ENCODE measurements around the gene DRD2.

The DRD2 gene

DNA sequence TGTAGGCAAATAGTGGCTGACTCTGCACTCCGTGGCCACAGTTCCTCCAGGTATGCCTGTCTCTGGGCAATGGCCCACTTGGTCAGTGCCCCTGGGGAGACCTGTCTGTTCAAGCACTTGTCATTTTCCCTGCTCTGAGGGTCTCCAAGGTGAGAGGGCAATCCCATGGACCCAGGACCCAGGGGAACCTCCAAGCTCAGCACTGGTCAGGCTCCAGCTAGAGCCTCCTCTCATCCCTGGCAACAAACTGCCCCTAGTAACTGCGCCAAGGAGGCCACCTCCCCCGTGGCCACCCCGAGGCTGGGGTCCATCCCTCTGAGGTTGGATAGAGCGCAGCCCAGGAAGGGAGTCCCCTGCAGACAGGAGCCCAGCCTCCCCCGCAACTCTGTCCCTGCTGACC is 88.3 kb downstream of the DRD2 start:
- Mint-ChIP-seq H3K9me3 (no peaks in the 10 kb centered on the region), H3K4me3 (no peak overlapping the region), H3K27me3 (peaks cover 12% of the 10 kb centered on the region), H3K27ac (ENCODE audit: low read depth) (no peak overlapping the region), H3K4me1 (no peaks in the 10 kb centered on the region), H3K36me3 (ENCODE audit: insufficient read depth) (no peaks in the 10 kb centered on the region)
- ATAC-seq (replicated peaks; ENCODE audit: extremely low read depth, poor library complexity, severe bottlenecking) (no peak), DNase-seq (ENCODE audit: low spot score in 2 of 2) (no peak)

DNA sequence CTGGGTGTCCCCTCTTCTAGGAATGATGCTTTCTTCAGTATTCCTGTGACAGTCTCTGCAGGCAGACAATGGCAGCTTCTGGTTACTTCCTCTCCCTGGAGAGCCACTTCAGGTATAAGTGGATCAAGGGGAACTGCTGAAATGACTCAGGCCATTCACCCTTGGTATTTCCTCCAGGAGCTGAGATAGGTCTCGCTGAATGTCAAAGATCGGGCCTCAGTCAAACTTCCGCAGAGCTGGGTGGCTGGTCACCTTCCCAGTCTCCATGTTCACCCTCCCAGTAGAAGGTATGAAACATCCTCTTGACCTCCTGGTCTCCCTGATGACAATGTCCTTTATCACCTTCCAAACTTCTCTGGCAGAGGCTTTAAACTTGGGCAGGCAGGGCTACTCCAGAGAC is 89.4 kb downstream of the DRD2 start:
- no peak for ATAC-seq (replicated peaks; ENCODE audit: extremely low read depth, poor library complexity, severe bottlenecking)
- peaks cover 12% of the 10 kb centered on the region for H3K27me3 Mint-ChIP-seq
- no peak for DNase-seq (ENCODE audit: low spot score in 2 of 2)
- H3K9me3 Mint-ChIP-seq: no peaks in the 10 kb centered on the region
- H3K4me1 Mint-ChIP-seq: no peaks in the 10 kb centered on the region
- no peaks in the 10 kb centered on the region for H3K36me3 Mint-ChIP-seq (ENCODE audit: insufficient read depth)
- H3K27ac Mint-ChIP-seq (ENCODE audit: low read depth): no peak overlapping the region
- H3K4me3 Mint-ChIP-seq: no peak overlapping the region

DNA sequence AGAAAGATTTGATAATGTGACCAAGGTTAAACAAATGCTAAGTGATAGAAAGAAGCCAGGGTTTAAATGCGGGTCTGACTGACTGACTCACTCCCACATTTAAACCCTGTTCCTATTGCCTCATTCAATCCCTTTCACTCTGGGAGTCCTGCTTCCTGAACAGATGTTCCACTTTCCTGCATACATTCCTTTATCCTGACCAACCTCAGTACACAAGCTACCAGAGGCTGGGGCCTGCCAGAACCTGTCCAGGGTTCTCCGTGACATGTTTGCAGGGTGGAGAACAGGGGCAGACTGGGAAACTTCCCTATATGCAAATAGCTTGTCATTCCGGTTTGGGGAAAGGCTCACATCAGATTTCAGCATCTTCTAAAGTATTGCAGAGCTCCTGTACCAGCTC is 90.6 kb downstream of the DRD2 start:
- Mint-ChIP-seq H3K9me3 (no peaks in the 10 kb centered on the region), H3K27me3 (peaks cover 12% of the 10 kb centered on the region), H3K4me3 (no peak overlapping the region), H3K4me1 (no peaks in the 10 kb centered on the region), H3K36me3 (ENCODE audit: insufficient read depth) (no peaks in the 10 kb centered on the region), H3K27ac (ENCODE audit: low read depth) (no peak overlapping the region)
- DNase-seq (ENCODE audit: low spot score in 2 of 2) (no peak), ATAC-seq (replicated peaks; ENCODE audit: extremely low read depth, poor library complexity, severe bottlenecking) (no peak)

DNA sequence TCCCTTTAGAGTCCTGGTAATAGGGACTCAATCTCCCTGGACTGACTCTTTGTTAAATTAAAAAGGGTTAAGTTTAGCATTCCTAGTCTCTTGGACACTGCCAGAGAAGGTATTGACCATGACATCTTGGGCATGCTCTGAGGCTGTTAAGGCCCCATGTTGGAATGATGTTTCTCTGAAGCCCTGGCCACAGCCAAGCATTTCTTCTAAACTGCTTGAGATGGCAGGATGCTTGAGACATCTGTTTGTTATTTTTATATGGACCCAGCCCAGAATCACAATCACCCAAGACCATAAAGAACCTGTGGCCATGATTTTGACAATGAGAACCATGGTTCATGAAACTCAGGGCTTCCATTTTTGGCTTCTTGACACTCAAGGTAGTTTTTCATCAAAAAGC is 93.1 kb downstream of the DRD2 start:
- H3K36me3 Mint-ChIP-seq (ENCODE audit: insufficient read depth): no peaks in the 10 kb centered on the region
- H3K27me3 Mint-ChIP-seq: peaks cover 11% of the 10 kb centered on the region
- H3K9me3 Mint-ChIP-seq: no peaks in the 10 kb centered on the region
- no peaks in the 10 kb centered on the region for H3K4me1 Mint-ChIP-seq
- no peak overlapping the region for H3K4me3 Mint-ChIP-seq
- ATAC-seq (replicated peaks; ENCODE audit: extremely low read depth, poor library complexity, severe bottlenecking): no peak
- no peak for DNase-seq (ENCODE audit: low spot score in 2 of 2)
- no peak overlapping the region for H3K27ac Mint-ChIP-seq (ENCODE audit: low read depth)

DNA sequence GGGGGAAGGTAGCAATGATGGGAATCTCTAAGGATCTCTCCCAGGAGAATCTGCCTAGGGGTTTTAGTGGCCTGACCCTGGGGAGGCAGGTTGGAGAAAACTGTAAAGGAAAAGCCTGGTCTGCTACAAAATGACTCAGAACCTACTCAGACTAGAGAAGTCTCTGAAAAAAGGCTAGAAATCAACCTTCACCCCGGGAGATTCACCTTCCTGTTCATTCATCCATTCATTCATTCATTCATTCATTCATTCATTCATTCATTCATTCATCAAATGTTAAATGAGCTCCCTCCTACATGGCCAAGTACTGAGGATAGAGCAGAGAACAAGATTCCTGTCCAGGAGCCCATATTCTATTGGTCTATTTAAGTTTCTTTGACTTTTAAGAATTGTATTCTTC is 96.5 kb downstream of the DRD2 start:
- no peak for DNase-seq (ENCODE audit: low spot score in 2 of 2)
- Mint-ChIP-seq H3K9me3 (no peaks in the 10 kb centered on the region), H3K4me3 (no peak overlapping the region), H3K27me3 (no peaks in the 10 kb centered on the region), H3K36me3 (ENCODE audit: insufficient read depth) (no peaks in the 10 kb centered on the region), H3K27ac (ENCODE audit: low read depth) (no peak overlapping the region), H3K4me1 (no peaks in the 10 kb centered on the region)
- no peak for ATAC-seq (replicated peaks; ENCODE audit: extremely low read depth, poor library complexity, severe bottlenecking)

DNA sequence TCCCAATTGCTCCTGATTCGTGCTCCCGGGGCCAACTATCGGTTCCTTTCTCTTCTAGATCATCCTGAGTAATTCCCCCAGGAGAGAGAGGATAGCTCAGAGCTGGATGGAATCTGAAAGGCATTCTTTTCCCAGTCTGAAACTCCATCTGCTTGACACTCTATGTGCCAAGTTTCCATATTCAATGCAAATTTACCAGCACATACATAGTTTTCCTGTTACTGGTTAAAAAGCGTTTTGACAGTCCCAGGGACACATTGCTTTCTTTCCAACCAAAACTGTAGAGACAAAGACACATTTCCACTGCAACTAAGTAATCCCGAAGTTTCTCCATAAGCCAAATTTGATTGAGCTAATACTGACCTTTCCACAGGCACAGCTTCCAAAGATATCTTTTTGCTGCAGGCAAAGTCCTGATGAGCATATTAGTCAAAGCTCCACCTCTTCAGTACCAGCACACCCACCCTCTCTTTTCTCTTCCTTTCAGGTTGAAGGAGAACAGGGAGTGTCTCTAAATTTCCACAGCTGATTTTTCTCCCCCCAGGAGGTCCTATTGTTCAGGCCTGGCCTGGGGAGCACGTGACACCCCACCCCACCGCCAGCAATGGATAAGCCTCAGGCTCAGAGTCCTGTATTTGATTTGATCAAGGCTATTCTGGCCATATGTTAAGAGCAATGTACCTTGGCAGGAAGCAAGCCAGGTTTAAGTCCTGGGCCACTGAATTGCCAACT is 97.4 kb downstream of the DRD2 start:
- no peak for DNase-seq (ENCODE audit: low spot score in 2 of 2)
- Mint-ChIP-seq H3K27me3 (no peaks in the 10 kb centered on the region), H3K9me3 (no peaks in the 10 kb centered on the region), H3K4me3 (no peak overlapping the region), H3K27ac (ENCODE audit: low read depth) (no peak overlapping the region), H3K36me3 (ENCODE audit: insufficient read depth) (no peaks in the 10 kb centered on the region), H3K4me1 (no peaks in the 10 kb centered on the region)
- no peak for ATAC-seq (replicated peaks; ENCODE audit: extremely low read depth, poor library complexity, severe bottlenecking)

DNA sequence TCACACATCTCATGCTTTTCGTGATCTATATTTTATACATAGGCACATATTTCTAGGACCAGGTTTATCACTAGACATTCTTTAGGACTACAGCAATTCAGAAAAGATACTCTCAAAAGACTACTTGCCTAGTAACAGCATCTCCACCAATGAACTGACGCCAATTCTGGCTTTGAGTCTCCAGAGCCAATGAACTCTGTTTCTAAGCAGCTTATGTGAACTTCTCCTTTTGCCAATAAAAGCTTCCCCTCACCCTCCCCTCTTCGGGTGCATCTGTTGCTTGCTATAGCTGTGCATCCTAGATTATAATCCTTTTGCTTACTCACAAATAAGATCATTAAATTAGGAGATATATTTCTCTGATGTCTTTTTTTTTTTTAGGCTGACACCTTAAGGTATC is 99.0 kb downstream of the DRD2 start:
- Mint-ChIP-seq H3K4me3 (no peak overlapping the region), H3K9me3 (no peaks in the 10 kb centered on the region), H3K4me1 (no peaks in the 10 kb centered on the region), H3K27me3 (no peaks in the 10 kb centered on the region), H3K27ac (ENCODE audit: low read depth) (no peak overlapping the region), H3K36me3 (ENCODE audit: insufficient read depth) (no peaks in the 10 kb centered on the region)
- DNase-seq (ENCODE audit: low spot score in 2 of 2) (no peak), ATAC-seq (replicated peaks; ENCODE audit: extremely low read depth, poor library complexity, severe bottlenecking) (peak; percentile 28)

DNA sequence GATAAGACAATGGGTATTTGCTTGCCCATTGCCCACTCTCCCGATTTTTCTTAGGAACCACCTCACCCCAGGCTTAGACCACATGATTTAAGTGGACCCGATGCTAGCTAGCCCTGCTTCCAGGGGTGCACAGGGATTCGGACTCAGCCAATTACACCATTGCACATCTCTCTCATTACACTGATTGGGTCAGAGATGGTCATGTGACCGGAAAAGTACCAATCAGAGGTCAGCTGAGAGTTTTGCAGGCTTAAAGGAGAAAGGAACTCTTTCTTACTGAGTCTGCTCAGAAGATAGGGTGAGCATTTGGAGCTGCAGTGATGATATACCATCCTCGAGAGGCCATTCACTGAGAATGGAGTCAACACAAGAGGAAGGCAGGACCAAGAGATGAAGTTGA is 99.8 kb downstream of the DRD2 start:
- no peaks in the 10 kb centered on the region for H3K4me1 Mint-ChIP-seq
- no peaks in the 10 kb centered on the region for H3K27me3 Mint-ChIP-seq
- H3K4me3 Mint-ChIP-seq: no peak overlapping the region
- DNase-seq (ENCODE audit: low spot score in 2 of 2): no peak
- no peak overlapping the region for H3K27ac Mint-ChIP-seq (ENCODE audit: low read depth)
- no peak for ATAC-seq (replicated peaks; ENCODE audit: extremely low read depth, poor library complexity, severe bottlenecking)
- no peaks in the 10 kb centered on the region for H3K9me3 Mint-ChIP-seq
- H3K36me3 Mint-ChIP-seq (ENCODE audit: insufficient read depth): no peaks in the 10 kb centered on the region

DNA sequence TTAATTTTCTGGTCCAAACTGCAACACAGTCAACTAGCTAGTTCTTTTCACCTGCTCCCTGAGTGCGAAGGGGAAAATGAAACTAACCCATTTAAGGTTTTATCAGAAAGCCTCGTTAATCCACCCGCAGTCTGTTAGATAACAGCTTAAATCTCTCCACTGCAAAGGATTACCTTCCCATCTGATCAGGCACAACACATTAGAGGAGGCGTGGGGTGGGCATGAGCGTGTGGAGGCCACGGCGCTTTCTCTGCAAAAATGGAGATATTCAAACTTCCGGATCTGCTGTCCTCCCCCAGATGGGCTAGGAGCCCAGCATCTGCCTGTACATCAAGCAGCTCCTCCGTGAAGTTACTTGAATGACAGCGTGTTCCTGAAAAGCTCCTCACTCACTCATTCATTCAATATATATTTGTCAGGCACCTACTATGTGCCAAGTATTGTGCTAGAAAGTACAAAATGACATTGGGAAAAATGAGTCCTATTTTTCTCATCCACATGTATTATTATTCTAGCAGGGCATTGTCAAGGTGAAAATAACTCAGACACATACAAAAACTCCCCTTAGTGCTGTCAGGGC is 101.1 kb downstream of the DRD2 start:
- no peak overlapping the region for H3K27ac Mint-ChIP-seq (ENCODE audit: low read depth)
- ATAC-seq (replicated peaks; ENCODE audit: extremely low read depth, poor library complexity, severe bottlenecking): no peak

DNA sequence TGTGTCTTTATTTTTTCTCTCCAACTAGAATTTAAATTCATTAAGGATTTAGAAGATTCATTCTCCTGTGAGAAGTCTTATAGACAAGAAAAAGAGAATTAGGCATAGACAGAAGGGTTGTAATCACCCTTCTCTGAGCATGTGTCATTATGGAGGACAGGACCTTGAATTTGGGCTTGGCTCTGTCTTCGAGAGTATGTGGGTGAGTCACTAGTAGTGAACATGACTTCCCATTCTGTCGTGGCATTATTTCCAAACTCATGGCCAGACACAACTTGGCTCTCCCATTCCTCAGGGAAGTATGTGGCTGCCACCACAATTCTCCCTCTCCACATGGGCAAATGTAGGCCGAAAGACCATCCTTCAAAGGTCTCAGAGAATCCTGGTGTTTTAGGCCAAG is 101.9 kb downstream of the DRD2 start:
- Mint-ChIP-seq H3K36me3 (ENCODE audit: insufficient read depth) (peaks cover 7% of the 10 kb centered on the region), H3K4me1 (no peaks in the 10 kb centered on the region), H3K4me3 (no peak overlapping the region), H3K27me3 (no peaks in the 10 kb centered on the region), H3K27ac (ENCODE audit: low read depth) (no peak overlapping the region), H3K9me3 (no peaks in the 10 kb centered on the region)
- ATAC-seq (replicated peaks; ENCODE audit: extremely low read depth, poor library complexity, severe bottlenecking) (no peak), DNase-seq (ENCODE audit: low spot score in 2 of 2) (no peak)

More for the DNA sequence above, 101.1 kb downstream of the DRD2 start:
- H3K27me3 Mint-ChIP-seq: no peaks in the 10 kb centered on the region
- H3K4me3 Mint-ChIP-seq: no peak overlapping the region
- peaks cover 3% of the 10 kb centered on the region for H3K36me3 Mint-ChIP-seq (ENCODE audit: insufficient read depth)
- no peaks in the 10 kb centered on the region for H3K4me1 Mint-ChIP-seq
- no peak for DNase-seq (ENCODE audit: low spot score in 2 of 2)
- H3K9me3 Mint-ChIP-seq: no peaks in the 10 kb centered on the region

DNA sequence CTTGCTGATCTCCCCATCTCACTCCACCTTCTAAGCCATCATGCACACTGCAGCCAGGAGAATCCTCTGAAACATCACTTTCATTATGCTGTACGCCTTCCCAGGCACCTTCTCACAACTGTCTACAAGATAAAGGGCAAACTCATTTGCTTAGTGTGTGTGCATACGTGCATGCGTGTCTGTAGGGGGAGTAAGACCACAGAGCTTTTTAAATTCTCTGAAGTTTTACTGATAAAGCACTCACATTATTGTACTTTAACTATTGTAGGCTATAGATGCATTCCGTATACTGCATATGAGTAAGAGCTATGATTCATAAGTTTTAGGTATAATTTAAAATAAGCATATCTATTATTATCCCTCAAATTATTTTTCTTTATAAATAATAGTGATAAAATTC is 102.9 kb downstream of the DRD2 start:
- H3K27ac Mint-ChIP-seq (ENCODE audit: low read depth): no peak overlapping the region
- DNase-seq (ENCODE audit: low spot score in 2 of 2): no peak
- H3K4me3 Mint-ChIP-seq: no peak overlapping the region
- no peaks in the 10 kb centered on the region for H3K9me3 Mint-ChIP-seq
- no peaks in the 10 kb centered on the region for H3K27me3 Mint-ChIP-seq
- peaks cover 9% of the 10 kb centered on the region for H3K36me3 Mint-ChIP-seq (ENCODE audit: insufficient read depth)
- no peaks in the 10 kb centered on the region for H3K4me1 Mint-ChIP-seq
- ATAC-seq (replicated peaks; ENCODE audit: extremely low read depth, poor library complexity, severe bottlenecking): no peak

DNA sequence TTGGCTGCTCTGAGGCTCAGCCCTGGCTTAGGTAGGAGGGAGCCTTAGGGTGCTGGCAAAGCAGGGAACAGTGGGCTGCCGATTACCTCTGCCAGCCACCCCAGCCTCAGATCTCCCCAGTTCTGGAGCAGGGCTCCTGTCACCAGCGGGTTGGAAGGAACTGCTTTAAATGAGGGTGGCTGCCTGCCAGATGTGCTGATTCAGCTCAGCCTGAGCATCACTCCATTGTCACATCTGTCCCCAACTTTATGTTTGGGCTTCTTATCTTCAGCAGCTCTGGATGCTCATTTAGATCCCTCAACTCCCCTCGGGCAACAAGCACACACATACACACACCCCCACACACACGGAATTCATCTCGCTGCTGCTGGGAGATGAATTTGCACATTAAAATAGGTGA is 104.6 kb downstream of the DRD2 start:
- H3K9me3 Mint-ChIP-seq: no peaks in the 10 kb centered on the region
- no peak overlapping the region for H3K27ac Mint-ChIP-seq (ENCODE audit: low read depth)
- no peaks in the 10 kb centered on the region for H3K27me3 Mint-ChIP-seq
- no peak for ATAC-seq (replicated peaks; ENCODE audit: extremely low read depth, poor library complexity, severe bottlenecking)
- no peak overlapping the region for H3K4me3 Mint-ChIP-seq
- no peak for DNase-seq (ENCODE audit: low spot score in 2 of 2)
- peaks cover 9% of the 10 kb centered on the region for H3K36me3 Mint-ChIP-seq (ENCODE audit: insufficient read depth)
- H3K4me1 Mint-ChIP-seq: peaks cover 10% of the 10 kb centered on the region

DNA sequence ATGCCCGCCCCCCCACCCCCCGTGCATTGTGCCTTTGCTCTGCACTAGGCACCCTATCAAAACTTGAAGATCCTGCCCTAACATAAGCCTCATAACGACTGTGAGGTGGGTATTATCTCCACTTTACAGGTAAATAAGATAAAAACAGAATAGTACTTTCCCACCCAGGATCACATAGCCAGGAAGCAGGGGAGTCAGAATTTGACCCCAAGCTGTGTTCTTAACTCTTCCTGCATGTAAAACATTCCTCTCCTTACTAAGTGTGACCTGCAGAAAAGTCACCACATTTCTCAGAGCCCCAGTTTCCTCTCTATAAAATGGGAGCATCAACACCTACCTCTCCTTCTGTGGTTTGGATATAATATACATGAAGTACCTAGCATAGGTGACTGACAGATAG is 105.8 kb downstream of the DRD2 start:
- DNase-seq (ENCODE audit: low spot score in 2 of 2) (no peak), ATAC-seq (replicated peaks; ENCODE audit: extremely low read depth, poor library complexity, severe bottlenecking) (no peak)
- Mint-ChIP-seq H3K9me3 (no peaks in the 10 kb centered on the region), H3K27me3 (no peaks in the 10 kb centered on the region), H3K4me1 (peaks cover 13% of the 10 kb centered on the region), H3K4me3 (no peak overlapping the region), H3K27ac (ENCODE audit: low read depth) (no peak overlapping the region), H3K36me3 (ENCODE audit: insufficient read depth) (peaks cover 9% of the 10 kb centered on the region)

All from central memory CD8-positive, alpha-beta T cell (primary cell).